SJCRH30 (cell line): Measurements from ENCODE around the gene PADI2. TPM values are rescaled to one million over a fixed set of nuclear protein-coding genes. Genes with fewer than 3 reads are reported as not detected.
A peak's percentile ranks its signal among the peaks of the same experiment; 100 is the strongest.

ENCODE experiments used
- DNase-seq, 2 experiments: peaks; one replicate each; pipeline ENCODE4 v3.0.0-alpha.2; 2015 to 2020
- H3K27ac ChIP-seq: fragments of 250-450 bp; sonication (Bioruptor Pico); 2 replicates; pipeline ENCODE4 v1.5.1; 2020; ENCODE audit warnings: mild to moderate bottlenecking, moderate library complexity
- H3K27me3 ChIP-seq: fragments of 250-450 bp; sonication (Bioruptor Pico); 2 replicates; pipeline ENCODE4 v1.5.1; 2020; ENCODE audit warnings: mild to moderate bottlenecking, moderate library complexity
- H3K36me3 ChIP-seq: fragments of 250-450 bp; sonication (Bioruptor Pico); 2 replicates; pipeline ENCODE4 v1.5.1; 2020; ENCODE audit warnings: mild to moderate bottlenecking, moderate library complexity
- H3K4me1 ChIP-seq: fragments of 250-450 bp; sonication (Bioruptor Pico); 2 replicates; pipeline ENCODE4 v1.5.1; 2020; ENCODE audit warnings: mild to moderate bottlenecking, moderate library complexity
- H3K4me3 ChIP-seq: fragments of 250-450 bp; sonication (Bioruptor Pico); 2 replicates; pipeline ENCODE4 v1.5.1; 2020; ENCODE audit warnings: mild to moderate bottlenecking, moderate library complexity
- H3K9me3 ChIP-seq: fragments of 250-450 bp; sonication (Bioruptor Pico); replicated peaks from 2 replicates; pipeline ENCODE4 v1.5.1; 2020; ENCODE audit warnings: mild to moderate bottlenecking, moderate library complexity
- total RNA-seq: library from RNA; depleted of rRNA; stranded (reverse); fragments of >200 nt; shearing (Covaris generic); gene quantifications from 2 replicates; pipeline ENCODE4 v1.2.3, GENCODE V29; 2014

The PADI2 gene
- total RNA-seq, 1 experiment from 2014 or later: 4.3 TPM

DNA sequence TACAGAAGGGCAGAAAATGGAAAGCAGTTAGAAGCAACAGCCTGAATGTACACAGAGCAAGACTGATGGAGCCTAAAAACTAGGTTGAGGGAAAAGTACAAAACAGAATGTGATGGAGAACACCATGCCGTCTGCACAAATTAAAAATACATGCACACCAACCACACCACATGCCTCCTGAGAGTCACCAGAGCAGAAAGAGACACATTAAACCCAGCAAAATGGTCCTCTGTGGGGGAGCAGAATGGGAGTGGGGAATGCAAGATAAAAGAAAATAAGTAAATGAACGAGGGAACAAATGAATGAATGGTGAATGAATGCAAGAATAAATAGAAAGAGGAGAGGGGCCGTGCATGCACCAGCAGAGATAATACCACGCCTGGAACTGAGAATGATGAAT, 24.1 kb downstream of the PADI2 start:
- H3K4me3 ChIP-seq: no peak overlapping the region
- H3K27me3 ChIP-seq: no peaks in the 10 kb centered on the region
- H3K4me1 ChIP-seq: peaks cover 31% of the 10 kb centered on the region; the same call in 1 of the 2 replicates

GRCh38 chr1:17094664-17095063, 24.6 kb downstream of the PADI2 start:
- no peak for DNase-seq
- no peaks in the 10 kb centered on the region for H3K9me3 ChIP-seq
- H3K4me1 ChIP-seq: peaks cover 34% of the 10 kb centered on the region; the same call in 1 of the 2 replicates

More for the DNA sequence above, 24.1 kb downstream of the PADI2 start:
- no peaks in the 10 kb centered on the region for H3K9me3 ChIP-seq
- H3K27ac ChIP-seq: no peak overlapping the region
- DNase-seq: no peak
- H3K36me3 ChIP-seq: no peaks in the 10 kb centered on the region

GRCh38 chr1:17093822-17094393, 25.3 kb downstream of the PADI2 start:
- DNase-seq: no peak
- Histone ChIP-seq H3K36me3 (no peaks in the 10 kb centered on the region), H3K27me3 (no peaks in the 10 kb centered on the region), H3K27ac (no peak overlapping the region), H3K4me1 (peaks cover 38% of the 10 kb centered on the region; the same call in 1 of the 2 replicates), H3K9me3 (no peaks in the 10 kb centered on the region), H3K4me3 (no peak overlapping the region)

More at GRCh38 chr1:17094664-17095063, 24.6 kb downstream of the PADI2 start:
- H3K27ac ChIP-seq: no peak overlapping the region
- H3K4me3 ChIP-seq: no peak overlapping the region
- H3K36me3 ChIP-seq: no peaks in the 10 kb centered on the region
- H3K27me3 ChIP-seq: no peaks in the 10 kb centered on the region

DNA sequence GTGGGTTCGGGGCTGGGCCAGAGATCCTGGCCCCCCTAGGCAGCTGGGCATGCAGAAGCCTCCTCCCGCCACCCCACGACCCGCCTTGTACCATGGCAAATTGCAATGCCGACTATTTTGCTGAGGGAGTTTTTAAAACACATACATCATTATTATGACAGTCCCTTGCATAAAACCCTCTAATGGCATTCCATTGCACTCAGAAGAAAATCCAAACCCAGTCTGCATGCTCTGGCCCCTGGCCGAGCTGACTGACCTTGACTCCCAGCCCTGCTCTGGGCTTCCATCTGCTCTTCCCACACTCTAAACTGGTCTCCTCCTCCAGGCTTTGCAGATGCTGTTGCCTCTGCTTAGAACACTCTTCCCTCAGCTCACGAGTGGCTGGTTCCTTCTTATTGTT, 28.0 kb downstream of the PADI2 start:
- Histone ChIP-seq H3K9me3 (no peaks in the 10 kb centered on the region), H3K36me3 (no peaks in the 10 kb centered on the region), H3K27ac (no peak overlapping the region), H3K4me3 (no peak overlapping the region), H3K27me3 (no peaks in the 10 kb centered on the region), H3K4me1 (peaks cover 31% of the 10 kb centered on the region; the same call in 1 of the 2 replicates)
- no peak for DNase-seq

GRCh38 chr1:17089506-17089905, 29.7 kb downstream of the PADI2 start:
- H3K9me3 ChIP-seq: no peaks in the 10 kb centered on the region

DNA sequence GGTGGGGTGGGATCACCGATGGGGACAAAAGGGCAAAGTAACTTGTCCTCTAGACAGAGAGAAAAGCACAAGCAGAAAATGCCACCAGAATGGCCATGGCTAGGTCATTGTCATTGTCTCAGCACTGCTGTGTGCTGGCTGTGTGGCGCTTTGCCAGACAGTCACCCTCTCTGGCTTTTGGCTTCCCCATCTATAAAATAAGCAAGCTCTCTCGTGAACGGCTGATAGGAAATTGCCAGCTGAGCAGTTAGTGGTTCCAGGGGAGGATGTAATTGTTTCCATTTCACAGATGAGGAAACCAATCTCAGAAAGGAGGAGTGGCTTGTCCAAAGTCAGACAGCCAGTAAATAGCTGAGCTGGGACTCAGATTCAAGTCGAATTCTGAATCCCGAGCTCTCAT, 32.5 kb downstream of the PADI2 start:
- peaks cover 34% of the 10 kb centered on the region for H3K4me1 ChIP-seq
- no peak for DNase-seq
- H3K36me3 ChIP-seq: no peaks in the 10 kb centered on the region

More at GRCh38 chr1:17089506-17089905, 29.7 kb downstream of the PADI2 start:
- H3K27me3 ChIP-seq: no peaks in the 10 kb centered on the region
- H3K4me3 ChIP-seq: no peak overlapping the region
- H3K4me1 ChIP-seq: peaks cover 32% of the 10 kb centered on the region
- H3K36me3 ChIP-seq: no peaks in the 10 kb centered on the region
- H3K27ac ChIP-seq: peak overlapping the region; percentile 14; the same call in 1 of the 2 replicates
- peak; percentile 63 to 80 for DNase-seq

GRCh38 chr1:17084787-17085186, 34.5 kb downstream of the PADI2 start:
- no peaks in the 10 kb centered on the region for H3K36me3 ChIP-seq
- no peak overlapping the region for H3K4me3 ChIP-seq
- no peak for DNase-seq
- H3K27ac ChIP-seq: no peak overlapping the region
- no peaks in the 10 kb centered on the region for H3K9me3 ChIP-seq
- H3K4me1 ChIP-seq: peaks cover 32% of the 10 kb centered on the region
- H3K27me3 ChIP-seq: no peaks in the 10 kb centered on the region

More for the DNA sequence above, 32.5 kb downstream of the PADI2 start:
- Histone ChIP-seq H3K27me3 (no peaks in the 10 kb centered on the region), H3K4me3 (no peak overlapping the region), H3K9me3 (no peaks in the 10 kb centered on the region), H3K27ac (no peak overlapping the region)

- no peaks in the 10 kb centered on the region for H3K36me3 ChIP-seq
- no peak overlapping the region for H3K4me3 ChIP-seq
- no peaks in the 10 kb centered on the region for H3K9me3 ChIP-seq
- no peak for DNase-seq
- H3K4me1 ChIP-seq: peaks cover 23% of the 10 kb centered on the region
- no peak overlapping the region for H3K27ac ChIP-seq
- H3K27me3 ChIP-seq: no peaks in the 10 kb centered on the region
Observed at GRCh38 chr1:17082761-17083160, 36.5 kb downstream of the PADI2 start.

GRCh38 chr1:17081439-17081838, 37.8 kb downstream of the PADI2 start:
- H3K27ac ChIP-seq: peak overlapping the region; percentile 2; the same call in 1 of the 2 replicates
- peaks cover 23% of the 10 kb centered on the region for H3K4me1 ChIP-seq

DNA sequence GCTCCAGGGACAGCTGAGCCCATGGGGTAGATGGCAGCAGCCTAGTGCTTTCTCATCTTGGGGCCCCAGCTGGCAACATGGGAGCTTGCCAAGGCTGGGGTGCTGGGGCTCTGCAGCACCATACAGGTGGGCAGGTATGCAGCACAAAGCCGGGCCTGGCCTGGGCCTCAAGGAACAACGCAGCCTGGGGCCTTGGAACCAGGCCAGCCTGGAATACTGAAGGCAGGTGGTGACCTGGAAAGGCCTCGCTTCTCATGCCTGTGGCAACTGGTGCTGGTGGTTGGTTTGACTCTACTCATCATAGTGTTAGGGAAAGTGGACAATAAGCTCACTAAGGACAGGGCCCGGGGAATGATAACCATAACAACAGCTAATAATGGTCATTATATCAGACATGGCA, 38.4 kb downstream of the PADI2 start:
- peak; percentile 50 to 61 for DNase-seq
- Histone ChIP-seq H3K36me3 (no peaks in the 10 kb centered on the region), H3K27ac (peak overlapping the region; percentile 2; the same call in 1 of the 2 replicates), H3K4me3 (no peak overlapping the region), H3K4me1 (peaks cover 23% of the 10 kb centered on the region), H3K27me3 (no peaks in the 10 kb centered on the region), H3K9me3 (no peaks in the 10 kb centered on the region)

More at GRCh38 chr1:17081439-17081838, 37.8 kb downstream of the PADI2 start:
- Histone ChIP-seq H3K4me3 (no peak overlapping the region), H3K9me3 (no peaks in the 10 kb centered on the region), H3K27me3 (no peaks in the 10 kb centered on the region), H3K36me3 (no peaks in the 10 kb centered on the region)
- DNase-seq: peak; percentile 32 to 34

GRCh38 chr1:17080085-17080759, 39.0 kb downstream of the PADI2 start:
- H3K36me3 ChIP-seq: no peaks in the 10 kb centered on the region
- DNase-seq: no peak
- peaks cover 23% of the 10 kb centered on the region for H3K4me1 ChIP-seq
- H3K27ac ChIP-seq: no peak overlapping the region
- no peak overlapping the region for H3K4me3 ChIP-seq
- no peaks in the 10 kb centered on the region for H3K9me3 ChIP-seq
- H3K27me3 ChIP-seq: no peaks in the 10 kb centered on the region

GRCh38 chr1:17078991-17079868, 40.0 kb downstream of the PADI2 start:
- H3K36me3 ChIP-seq: no peaks in the 10 kb centered on the region

DNA sequence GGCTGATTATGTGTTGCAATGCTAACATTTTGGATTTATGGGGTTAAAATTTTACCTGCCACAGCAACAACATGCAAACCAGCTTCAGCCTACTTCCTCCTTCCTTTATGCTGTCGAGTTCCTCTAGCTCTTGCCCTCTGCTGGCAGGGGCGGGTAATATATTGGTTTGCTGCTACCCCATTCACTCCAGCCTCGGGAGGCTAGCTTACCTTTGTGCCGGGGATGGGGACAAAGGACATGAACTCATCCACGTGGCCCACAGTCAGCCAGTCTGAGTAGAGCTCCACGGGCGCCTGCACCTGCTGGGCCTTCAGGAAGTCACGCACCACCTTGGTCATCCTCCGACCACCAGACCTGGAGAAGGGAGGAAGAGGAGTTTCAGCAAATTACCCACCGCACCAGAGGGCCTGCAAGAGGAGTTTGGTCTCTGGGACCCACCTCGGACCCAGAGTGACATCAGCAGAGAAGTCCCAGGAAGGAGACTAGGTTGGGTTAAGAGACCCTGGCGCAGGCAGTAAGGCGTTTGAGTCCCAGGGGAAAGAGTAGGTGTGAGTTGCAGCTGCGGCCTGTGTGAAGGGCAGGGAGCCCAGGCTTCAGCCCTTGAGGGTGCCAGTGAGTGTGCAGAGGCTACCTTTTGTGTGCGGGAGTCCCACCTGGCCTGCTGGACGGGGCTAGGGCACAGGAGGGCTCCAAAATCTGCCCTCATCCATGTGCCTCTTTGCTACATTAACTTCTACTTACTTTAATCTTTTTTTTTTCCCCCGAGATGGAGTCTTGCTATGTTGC, 43.6 kb downstream of the PADI2 start:
- peaks cover 13% of the 10 kb centered on the region for H3K4me1 ChIP-seq
- no peak overlapping the region for H3K4me3 ChIP-seq
- no peaks in the 10 kb centered on the region for H3K9me3 ChIP-seq
- no peaks in the 10 kb centered on the region for H3K27me3 ChIP-seq
- DNase-seq: no peak
- no peaks in the 10 kb centered on the region for H3K36me3 ChIP-seq
- no peak overlapping the region for H3K27ac ChIP-seq

More at GRCh38 chr1:17078991-17079868, 40.0 kb downstream of the PADI2 start:
- no peak for DNase-seq
- Histone ChIP-seq H3K4me1 (peaks cover 17% of the 10 kb centered on the region), H3K27ac (no peak overlapping the region), H3K9me3 (no peaks in the 10 kb centered on the region), H3K4me3 (no peak overlapping the region), H3K27me3 (no peaks in the 10 kb centered on the region)

GRCh38 chr1:17071794-17072193, 47.5 kb downstream of the PADI2 start:
- no peak overlapping the region for H3K4me3 ChIP-seq
- DNase-seq: no peak
- no peaks in the 10 kb centered on the region for H3K9me3 ChIP-seq
- H3K36me3 ChIP-seq: no peaks in the 10 kb centered on the region
- peaks cover 15% of the 10 kb centered on the region; the same call in 1 of the 2 replicates for H3K4me1 ChIP-seq
- H3K27ac ChIP-seq: no peak overlapping the region
- no peaks in the 10 kb centered on the region for H3K27me3 ChIP-seq
